Subcutaneous adipose tissue (tissue), 4 donors: Measurements from ENCODE around the gene ADGRG2. TPM values are rescaled to one million over a fixed set of nuclear protein-coding genes. Genes with fewer than 3 reads are reported as not detected.

Experiments
- total RNA-seq, 4 donors: library from RNA; depleted of rRNA; stranded (reverse); fragments of >200 nt; gene quantifications; one replicate each; pipeline ENCODE4 v1.1.0, GENCODE V29; 2016
- TF ChIP-seq, protein P1 (sequence below): fragments of 450-650 bp; IDR thresholded peaks from one replicate; pipeline ENCODE4 v1.5.1; 2016; ENCODE audit warnings: low read depth, mild to moderate bottlenecking, control low read depth, antibody characterized with exemption, moderate library complexity

The ADGRG2 gene
- total RNA-seq: 1 to 10 TPM; 1.1 to 6.8 (median 3.8) TPM

DNA sequence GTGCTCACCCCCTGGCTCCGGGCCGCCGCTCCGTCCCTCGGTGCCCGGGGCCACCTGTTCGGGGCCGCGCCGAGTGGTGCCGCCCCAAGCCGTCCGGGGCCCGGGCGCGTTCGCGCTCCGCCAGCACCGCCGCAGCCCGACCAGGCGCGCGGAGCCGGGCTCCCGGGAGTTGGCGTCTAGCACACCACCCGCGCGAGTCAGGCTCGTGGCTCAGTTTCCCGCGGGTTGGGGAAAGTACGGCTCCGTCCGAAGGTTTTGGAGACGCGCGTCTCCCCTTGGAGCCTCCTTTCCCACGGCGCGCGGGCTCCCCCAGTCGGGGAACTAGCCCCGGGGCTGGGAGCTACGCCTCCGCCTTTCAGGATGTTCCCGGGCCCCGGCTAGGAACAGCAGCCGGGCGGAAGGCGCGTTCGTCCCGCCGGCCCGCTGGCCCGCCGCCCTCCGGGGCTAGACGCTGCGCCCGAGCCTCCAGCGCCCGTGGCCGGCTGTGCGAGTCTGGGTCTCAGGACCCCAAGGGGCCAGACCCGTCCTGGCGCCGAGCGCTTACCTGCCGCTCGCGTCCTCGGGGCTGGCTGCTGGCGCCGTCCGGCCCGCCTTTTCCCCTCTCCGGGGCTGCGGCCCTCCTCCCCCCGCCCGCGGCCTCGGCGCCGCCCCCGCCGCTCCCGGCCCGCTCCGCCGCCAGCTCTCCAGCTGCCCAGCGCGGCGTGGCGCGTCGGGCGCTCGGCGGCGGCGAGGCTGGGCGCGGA, at the start of gene ADGRG2:
Gene ADGRG2 (minus strand): TSS at position 571 of the 743 bp plus-strand sequence. CDS start 53,634 bp downstream, outside the sequence.
- TF ChIP-seq, protein P1, sequence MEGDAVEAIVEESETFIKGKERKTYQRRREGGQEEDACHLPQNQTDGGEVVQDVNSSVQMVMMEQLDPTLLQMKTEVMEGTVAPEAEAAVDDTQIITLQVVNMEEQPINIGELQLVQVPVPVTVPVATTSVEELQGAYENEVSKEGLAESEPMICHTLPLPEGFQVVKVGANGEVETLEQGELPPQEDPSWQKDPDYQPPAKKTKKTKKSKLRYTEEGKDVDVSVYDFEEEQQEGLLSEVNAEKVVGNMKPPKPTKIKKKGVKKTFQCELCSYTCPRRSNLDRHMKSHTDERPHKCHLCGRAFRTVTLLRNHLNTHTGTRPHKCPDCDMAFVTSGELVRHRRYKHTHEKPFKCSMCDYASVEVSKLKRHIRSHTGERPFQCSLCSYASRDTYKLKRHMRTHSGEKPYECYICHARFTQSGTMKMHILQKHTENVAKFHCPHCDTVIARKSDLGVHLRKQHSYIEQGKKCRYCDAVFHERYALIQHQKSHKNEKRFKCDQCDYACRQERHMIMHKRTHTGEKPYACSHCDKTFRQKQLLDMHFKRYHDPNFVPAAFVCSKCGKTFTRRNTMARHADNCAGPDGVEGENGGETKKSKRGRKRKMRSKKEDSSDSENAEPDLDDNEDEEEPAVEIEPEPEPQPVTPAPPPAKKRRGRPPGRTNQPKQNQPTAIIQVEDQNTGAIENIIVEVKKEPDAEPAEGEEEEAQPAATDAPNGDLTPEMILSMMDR: no peak

- TF ChIP-seq, protein P1: no peak
Measured at GRCh38 chrX:19168609-19169008, 46.3 kb upstream of the ADGRG2 start.

DNA sequence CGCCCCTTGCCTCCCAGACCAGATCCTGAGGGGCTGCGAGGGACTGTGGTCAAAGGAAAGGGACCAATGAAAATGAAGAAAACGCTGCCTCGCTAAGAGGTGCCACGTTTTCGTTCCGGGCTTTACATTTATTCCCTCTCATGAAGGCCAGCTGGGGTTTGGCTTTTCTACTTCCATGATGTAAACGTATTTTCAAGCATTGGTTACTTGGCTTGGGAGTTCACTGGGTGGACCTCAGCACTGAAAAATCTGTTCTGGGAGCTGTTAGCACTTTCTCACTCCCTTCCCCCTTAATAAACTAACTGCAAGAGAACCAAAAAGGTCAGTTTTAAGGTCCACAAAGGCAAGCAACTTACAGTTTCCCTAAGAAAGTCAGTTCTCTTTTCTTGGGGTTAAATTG, 40.6 kb upstream of the ADGRG2 start:
- TF ChIP-seq, protein P1: no peak

GRCh38 chrX:19156186-19156585, 33.9 kb upstream of the ADGRG2 start:
- TF ChIP-seq, protein P1: no peak

GRCh38 chrX:19152762-19153161, 30.5 kb upstream of the ADGRG2 start:
- TF ChIP-seq, protein P1: no peak

GRCh38 chrX:19137067-19137466, 14.8 kb upstream of the ADGRG2 start:
- TF ChIP-seq, protein P1: no peak

DNA sequence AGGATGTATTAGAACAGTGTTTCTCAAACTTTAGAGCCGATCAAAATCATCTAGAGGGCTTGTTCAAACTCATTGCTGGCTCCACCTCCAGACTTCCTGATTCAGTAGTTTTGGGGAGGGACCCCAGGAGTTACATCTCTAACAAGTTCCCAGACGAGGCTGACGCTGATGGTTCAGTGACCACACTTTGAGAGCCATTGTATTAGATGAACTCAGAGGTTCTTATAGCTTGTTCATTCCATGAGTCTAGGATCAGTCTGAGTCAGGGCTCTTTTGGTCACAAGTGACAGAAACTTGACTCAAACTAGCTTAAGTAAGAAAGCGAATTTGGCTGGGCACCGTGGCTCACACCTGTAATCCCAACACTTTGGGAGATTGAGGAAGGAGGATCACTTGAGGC, 11.5 kb upstream of the ADGRG2 start:
- TF ChIP-seq, protein P1: no peak
